ELR (cell line): ENCODE measurements around the gene PROSER1.
A peak's percentile ranks its signal among the peaks of the same experiment; 100 is the strongest.
"Not testable (repeated sequence)": the region's sequence is repeated elsewhere in the genome, so short reads cannot be mapped to it uniquely, and the experiment has no call there.

Experiments
- DNase-seq: peaks from one replicate; pipeline ENCODE4 v3.0.0-alpha.2; 2015; ENCODE audit warnings: low read depth

Gene PROSER1

DNA sequence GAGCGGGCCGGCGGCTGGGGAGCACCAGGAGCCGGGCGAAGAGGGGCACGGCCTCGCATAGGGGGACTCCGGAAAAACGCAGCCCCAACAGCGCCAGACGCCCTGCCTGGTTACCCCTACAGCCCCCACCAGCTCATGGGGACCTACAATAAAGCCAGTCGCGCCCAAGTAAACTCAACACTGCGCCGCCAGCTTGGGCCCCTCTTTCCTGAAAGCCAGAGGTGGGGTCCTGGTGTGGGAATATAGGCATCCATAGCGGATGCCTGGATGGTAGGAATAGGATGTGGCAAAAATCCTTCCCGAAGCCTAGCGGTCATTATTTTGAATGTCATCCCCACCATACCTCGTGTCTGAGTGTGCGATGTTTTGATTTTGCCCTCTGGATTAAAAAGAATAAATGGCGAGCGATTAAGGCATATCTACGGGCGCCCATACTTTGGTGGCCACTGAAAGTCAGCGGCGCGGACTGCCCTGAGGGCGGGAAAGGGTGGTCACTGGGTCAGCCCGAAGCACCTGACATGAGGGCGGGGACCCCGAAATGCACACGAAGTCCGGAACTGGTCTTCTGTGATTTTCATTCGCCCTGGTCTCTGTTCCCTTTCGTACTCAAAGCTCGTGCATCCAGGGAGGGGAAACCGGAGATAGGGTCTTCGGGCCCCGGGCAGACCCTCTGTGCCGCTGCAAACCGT lies at the start of gene PROSER1, which contains the start of gene NHLRC3:
PROSER1 (minus strand) TSS at position 210 of the 689 bp plus-strand sequence. CDS start 847 bp downstream, outside the sequence.
NHLRC3 (plus strand) TSS at position 577 of the 689 bp plus-strand sequence. CDS start 184 bp downstream, outside the sequence.
- peak; percentile 88 for DNase-seq

- DNase-seq = not testable (repeated sequence)
These were observed 48.5 kb upstream of the PROSER1 start for GRCh38 chr13:39086251-39086945.

- DNase-seq = no peak
These were observed 36.1 kb upstream of the PROSER1 start for GRCh38 chr13:39073983-39074382.

DNA sequence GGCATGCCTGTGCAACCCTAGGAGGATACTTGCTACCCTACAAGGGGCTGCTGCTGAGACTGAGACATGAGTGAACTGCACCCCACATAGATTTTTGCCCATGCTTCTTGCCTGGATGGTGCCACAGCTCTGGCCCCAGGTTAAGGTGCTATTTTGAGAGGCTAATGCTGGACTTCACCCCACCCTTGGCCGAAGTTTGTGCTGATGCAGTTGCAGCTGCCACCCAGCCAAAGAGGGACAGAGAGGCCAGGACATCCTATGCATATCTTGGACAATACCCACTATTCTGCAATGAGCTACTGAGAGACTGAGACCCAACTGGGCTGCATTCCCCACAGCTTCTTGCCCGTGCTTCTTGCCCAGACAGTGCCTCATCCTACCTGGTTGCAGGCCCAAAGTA lies 35.0 kb upstream of the PROSER1 start:
- no peak for DNase-seq

GRCh38 chr13:39062004-39062403 lies 24.1 kb upstream of the PROSER1 start:
- DNase-seq = no peak

DNA sequence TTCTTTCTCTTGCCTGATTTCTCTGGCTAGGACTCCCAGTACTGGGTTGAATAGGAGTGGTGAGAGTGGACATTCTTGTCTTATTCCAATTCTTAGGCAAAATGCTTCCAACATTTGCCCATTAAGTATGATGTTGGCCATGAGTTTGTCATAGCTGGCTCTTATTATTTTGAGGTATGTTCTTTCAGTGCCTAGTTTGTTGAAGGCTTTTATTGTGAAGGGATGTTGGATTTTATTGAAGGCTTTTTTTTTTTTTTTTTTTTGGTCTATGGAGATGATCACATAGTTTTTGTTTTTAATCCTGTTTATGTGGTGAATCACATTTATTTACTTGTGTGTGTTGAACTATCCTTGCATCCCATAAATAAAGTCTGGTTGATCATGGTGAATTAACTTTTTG lies 20.2 kb upstream of the PROSER1 start:
- DNase-seq = no peak

DNA sequence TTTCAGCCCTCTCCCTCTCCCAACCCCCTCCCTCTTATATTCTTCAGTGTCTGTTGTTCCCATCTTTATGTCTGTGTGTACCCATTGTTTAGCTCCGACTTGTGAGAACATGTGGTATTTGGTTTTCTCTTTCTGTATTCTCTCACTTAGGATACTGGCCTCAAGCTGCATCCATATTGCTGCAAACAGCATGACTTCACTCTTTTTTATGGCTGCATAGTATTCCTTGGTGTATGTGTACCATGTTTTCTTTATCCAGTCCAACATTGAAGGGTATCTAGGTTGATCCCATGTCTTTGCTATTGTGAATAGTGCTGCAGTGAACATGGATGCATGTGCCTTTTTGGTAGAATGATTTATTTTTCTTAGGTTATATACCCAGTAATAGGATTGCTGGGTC lies 18.1 kb upstream of the PROSER1 start:
- no peak for DNase-seq

DNA sequence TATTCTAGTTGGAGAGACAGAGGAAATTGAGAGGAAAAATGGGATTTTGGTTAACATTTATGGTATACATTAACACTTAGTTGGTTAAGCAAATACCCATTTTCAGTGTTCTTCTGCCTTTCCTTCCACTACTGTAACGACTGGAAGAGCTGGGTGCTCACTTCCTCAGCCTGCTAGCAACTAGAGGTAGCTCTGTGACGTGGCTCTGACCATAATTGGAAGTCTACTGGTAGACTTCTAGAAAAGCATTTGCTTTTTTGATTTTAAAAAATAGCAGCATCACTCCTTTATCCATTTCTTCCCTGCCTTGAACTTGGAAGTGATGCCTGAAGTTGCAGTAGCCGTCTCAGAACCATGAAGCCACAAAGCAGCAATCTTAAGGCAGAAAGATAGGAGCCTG lies 16.2 kb upstream of the PROSER1 start:
- no peak for DNase-seq

DNA sequence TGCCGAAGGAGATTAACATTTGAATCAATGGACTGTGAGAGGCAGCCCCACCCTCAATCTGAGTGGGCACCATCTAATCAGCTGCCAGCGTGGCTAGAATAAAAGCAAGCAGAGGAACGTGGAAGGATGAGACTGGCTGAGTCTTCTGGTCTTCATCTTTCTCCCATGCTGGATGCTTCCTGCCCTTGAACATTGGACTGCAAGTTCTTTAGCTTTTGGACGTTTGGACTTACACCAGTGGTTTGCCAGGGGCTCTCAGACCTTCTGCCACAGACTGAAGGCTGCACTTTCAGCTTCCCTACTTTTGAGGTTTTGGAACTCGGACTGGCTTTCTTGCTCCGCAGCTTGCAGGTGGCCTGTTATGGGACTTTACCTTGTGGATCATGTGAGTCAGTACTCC lies 15.1 kb upstream of the PROSER1 start:
- DNase-seq = no peak

- DNase-seq = peak; percentile 70
These were observed 13.3 kb upstream of the PROSER1 start for GRCh38 chr13:39051157-39051556.

GRCh38 chr13:39049274-39049673 lies 11.4 kb upstream of the PROSER1 start:
- DNase-seq = no peak

DNA sequence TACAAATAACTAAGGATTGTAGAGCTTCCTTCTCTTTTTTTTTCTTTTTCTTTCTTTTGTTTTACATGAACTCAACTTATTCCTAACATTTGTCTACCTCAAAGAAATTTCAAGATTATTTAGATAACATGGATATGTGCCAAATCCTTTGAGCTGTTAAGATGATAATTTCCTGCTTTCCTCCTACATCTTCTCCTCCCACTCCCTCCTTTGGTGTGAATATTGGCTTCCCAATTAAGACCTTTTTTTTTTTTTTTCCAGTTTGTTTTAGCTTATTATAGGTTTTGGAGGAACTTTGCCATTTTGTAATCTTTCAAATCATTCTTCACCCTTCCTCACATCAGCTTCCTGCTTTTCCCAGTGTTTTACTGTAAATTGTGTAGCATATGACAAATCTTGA lies 10.9 kb upstream of the PROSER1 start:
- no peak for DNase-seq

DNA sequence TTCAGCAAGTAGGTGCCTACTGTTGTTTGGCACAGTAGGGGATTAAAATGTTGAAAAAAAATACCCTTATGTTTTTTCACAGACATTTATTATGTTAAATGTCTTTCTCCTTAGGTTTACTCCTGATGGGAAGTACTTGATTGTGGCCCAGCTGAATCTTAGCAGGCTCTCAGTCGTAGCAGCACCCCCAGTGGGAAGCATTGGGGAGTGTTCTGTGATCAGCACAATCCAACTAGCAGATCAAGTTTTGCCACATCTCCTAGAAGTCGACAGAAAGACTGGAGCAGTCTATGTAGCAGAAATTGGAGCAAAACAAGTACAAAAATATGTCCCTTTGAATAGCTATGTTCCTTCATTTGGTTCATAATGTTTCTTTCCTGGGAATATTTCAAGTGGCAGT lies 9.7 kb upstream of the PROSER1 start:
- DNase-seq = peak; percentile 10

DNA sequence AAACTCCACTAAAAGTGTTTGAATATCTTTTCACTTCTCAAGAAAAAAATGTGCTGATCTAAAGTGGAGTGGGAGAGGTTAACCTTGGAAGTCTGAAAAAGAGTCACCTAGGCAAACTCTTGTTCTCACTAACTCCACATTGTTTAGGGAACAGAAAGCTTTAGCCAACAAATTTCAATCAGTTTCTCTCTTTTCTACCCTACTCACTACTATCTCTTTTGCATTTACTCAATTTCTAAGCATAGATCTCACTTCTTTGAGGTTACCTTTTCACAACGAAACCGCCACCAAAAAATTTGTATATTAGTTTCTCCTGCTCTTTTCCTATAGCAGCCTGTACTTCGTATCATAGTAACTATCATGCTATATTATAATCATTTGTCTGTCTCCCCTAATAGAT lies 6.6 kb upstream of the PROSER1 start:
- DNase-seq = no peak

- no peak for DNase-seq
These were observed 2.3 kb upstream of the PROSER1 start for GRCh38 chr13:39040206-39040605.

GRCh38 chr13:39039041-39039440 lies 1.2 kb upstream of the PROSER1 start:
- DNase-seq = peak; percentile 18

DNA sequence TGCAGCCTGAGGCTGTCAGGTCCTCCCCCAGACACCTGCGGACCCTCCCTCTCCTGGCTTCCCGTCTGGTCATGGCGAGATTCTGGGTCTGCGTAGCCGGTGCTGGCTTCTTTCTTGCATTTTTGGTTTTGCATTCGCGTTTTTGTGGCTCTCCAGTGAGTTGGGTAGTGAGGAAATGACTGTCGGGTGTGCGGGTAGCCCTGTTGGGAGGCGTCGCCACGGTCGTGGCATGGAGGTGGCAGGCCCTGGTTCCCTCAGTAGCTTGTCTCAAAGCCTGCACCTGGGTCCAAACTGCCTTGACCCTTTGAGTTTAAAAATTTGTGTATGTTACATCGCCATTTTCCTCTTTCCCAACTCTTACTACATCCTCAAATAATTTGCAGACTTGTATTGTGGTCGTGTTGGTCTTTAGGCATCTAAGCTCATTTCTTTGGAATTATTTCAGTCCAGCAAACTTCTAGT lies 711 bp upstream of the PROSER1 start:
- DNase-seq = peak; percentile 50

DNA sequence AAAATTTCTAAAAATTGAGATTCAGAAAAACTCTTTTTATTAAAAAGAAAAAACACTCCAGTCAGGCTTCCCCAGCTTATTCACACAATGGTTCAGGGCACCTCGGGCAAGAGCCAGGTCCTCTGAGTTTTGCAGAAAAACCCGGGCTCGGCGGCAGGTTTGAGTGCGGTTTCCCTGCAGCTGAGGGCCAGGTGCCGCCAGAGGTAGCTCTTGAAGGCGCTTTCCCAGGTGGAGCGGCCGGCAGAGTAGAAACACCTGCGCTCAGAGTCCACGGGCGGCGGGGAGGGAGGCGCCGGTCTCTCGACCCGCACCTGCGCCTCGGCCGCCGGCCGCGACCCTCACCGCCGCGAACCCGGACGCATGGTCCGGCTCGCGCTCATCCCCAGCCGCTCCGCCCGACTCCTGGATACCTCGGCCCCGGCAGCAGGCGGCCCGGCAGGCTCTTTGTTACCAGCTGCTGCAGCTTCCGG lies 444 bp downstream of the PROSER1 start:
- DNase-seq = peak; percentile 25

- DNase-seq = peak; percentile 50
These were observed 1.7 kb downstream of the PROSER1 start for GRCh38 chr13:39036212-39036611.

GRCh38 chr13:39035799-39036198 lies 2.1 kb downstream of the PROSER1 start:
- DNase-seq = no peak

GRCh38 chr13:39035204-39035603 lies 2.7 kb downstream of the PROSER1 start:
- DNase-seq = no peak

DNA sequence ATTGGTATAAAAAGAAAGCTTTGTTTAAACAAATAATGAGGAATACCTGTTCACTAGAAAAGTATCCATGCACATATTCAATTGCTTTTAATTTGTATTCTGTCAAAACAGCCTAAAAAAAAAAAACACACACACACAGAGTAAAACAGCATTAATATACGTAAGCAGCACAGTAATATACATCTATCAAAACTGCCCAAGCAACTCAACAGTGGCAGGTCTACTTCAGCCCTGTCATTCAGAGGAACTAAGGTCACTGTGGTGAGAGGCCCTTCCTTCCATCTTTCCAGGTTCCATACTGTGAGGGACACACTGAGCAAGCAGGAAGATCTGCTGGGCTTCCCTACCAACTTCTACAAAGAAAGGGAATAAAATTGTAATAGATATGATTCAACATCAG lies 3.8 kb downstream of the PROSER1 start:
- DNase-seq = no peak

GRCh38 chr13:39032150-39032549 lies 5.7 kb downstream of the PROSER1 start:
- DNase-seq = no peak
